ENCODE results near the gene CEP131.

CEP131 gene

DNA sequence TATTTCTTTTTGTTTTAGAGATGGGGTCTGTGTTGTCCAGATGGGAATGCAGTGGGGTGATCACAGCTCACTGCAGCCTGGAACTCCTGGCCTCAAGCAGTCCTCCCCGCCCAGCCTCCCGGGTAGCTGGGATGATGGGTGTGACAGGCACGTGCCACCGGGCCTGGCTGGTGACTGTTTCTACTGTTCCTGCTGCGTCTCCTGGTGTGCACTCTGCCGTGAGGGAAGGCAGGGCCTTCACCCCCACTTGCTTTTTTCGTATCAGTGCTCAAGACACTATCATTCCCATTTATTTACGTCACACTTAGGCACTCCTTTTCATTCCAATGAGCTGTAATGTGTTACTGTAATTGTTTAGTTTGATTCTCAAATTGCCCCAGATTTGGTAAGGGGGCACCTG is 82.7 kb downstream of the CEP131 start:
- Histone ChIP-seq H3K9me3 (ENCODE audit: control insufficient read depth in 1 of 2, low read length in 2 of 2) (no peaks in the 10 kb centered on the region), H3K4me3 (ENCODE audit: low read depth in 1 of 2, low read length in 2 of 2) (no peak overlapping the region), H3K36me3 (ENCODE audit: control insufficient read depth in 1 of 2, insufficient read depth in 2 of 2, low read length in 2 of 2) (no peaks in the 10 kb centered on the region), H3K27me3 (ENCODE audit: low read depth, low read length) (no peaks in the 10 kb centered on the region), H3K4me1 (ENCODE audit: control insufficient read depth in 1 of 2, insufficient read depth in 2 of 2, low read length in 2 of 2) (peaks cover 0 to 9% of the 10 kb centered on the region in 2 donors), H3K27ac (ENCODE audit: low read length) (no peak overlapping the region)

Measured in muscle layer of duodenum (tissue), 2 donors.